Activated CD4-positive, alpha-beta T cell treated with anti-CD3 and anti-CD28 coated beads, Interleukin-2, amount 50 U/mL, for 1 hour (primary cell): ENCODE data around the gene CPEB1.

ENCODE experiments used
- DNase-seq: peaks from one replicate; pipeline ENCODE4 v3.0.0-alpha.2; 2020

The CPEB1 gene

GRCh38 chr15:82580713-82581112 lies 66.5 kb downstream of the CPEB1 start:
- DNase-seq: no peak

DNA sequence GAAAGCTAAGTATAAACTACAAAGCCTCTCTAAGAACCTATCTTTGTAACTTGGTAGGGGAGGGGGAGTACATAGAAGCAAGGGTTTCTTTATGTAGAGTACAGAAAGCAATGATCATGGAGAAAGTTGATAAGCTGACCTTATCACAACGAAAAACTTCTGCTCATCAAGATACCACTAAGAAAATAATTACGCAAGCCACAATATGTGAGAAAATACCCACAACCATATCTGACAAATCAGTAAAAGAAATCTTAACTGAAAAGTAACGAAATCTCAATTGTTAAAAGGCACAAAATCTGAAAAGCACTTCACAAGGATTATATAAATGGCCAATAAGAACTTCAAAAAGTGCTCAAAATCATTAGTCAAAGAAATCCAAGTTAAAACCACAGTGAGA lies 71.8 kb downstream of the CPEB1 start:
- no peak for DNase-seq

DNA sequence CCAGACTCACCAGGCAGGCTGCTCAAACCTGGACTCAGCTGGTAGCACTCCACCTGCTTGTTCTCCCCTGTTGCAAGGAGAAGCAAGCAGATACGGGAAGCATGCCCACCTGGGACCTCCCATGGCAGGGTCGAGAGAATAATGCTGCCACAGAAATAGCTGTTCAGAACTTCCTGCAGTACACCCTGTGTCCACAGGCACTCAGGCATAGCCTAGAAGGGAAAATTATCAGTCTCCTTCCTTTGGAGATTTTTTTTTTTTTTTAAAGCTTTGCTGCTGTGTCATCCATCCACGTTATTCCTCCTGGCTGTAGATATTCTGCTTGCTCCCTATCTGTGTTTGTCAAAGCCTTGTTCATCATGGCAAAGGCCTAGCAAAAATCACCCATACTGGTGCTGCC lies 74.2 kb downstream of the CPEB1 start:
- no peak for DNase-seq

GRCh38 chr15:82572311-82572710 lies 74.9 kb downstream of the CPEB1 start:
- DNase-seq: no peak

GRCh38 chr15:82571722-82572222 lies 75.4 kb downstream of the CPEB1 start:
- DNase-seq: no peak

DNA sequence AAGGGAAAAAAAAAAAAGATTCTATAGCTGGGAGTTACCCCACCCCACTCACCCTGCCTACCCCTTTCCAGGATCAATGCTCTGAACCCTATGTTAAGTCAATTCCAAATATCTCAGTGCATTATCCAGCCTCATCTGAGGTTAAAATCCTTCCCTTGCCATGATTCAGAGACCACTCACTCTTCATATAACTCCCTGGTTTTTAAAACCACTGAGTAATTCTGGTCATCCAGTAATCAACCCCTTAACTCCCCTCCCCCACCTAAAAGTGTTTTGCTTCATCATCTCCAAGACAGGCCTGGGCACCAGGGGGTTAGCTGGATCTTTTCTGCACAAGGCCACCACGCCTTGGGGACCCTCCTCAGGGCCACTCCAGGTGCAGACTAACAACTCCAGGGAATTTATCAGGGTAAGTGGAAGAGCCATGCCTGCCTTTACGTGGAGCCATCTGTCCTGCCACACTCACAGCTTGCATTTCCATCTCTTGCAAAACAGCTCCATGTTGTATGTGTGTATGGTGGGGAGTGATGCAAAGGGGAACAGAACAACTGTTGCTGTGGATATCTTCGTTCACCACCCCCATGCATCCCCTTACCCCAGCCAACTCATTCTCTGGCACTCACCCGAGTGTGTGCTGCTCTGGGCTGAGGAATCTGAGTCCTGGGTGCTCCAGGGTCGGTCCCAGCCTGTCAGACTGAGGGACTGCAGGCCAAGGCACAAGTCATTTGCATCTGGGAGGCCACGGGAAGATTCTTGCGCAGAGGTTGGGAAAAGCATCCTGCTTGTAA lies 76.2 kb downstream of the CPEB1 start:
- DNase-seq: no peak

DNA sequence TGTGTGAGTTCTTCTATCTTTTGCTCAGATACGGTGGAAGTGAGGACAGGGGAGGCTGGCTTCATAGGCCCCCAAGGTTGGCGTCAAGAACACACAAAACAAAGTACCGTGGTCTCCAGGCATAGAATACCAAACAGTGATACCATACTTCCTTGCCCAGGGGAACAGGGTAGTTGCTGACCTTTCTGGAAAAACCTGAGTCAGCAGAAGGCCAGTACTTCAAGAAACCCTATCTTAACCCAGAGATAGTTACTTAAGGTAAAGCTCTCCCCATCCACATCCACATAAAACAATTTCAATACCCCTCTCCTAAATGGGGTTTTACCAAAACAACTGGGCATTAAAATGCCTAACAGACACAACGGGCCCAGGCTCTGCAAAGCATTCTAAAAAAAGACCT lies 77.3 kb downstream of the CPEB1 start:
- DNase-seq: no peak

DNA sequence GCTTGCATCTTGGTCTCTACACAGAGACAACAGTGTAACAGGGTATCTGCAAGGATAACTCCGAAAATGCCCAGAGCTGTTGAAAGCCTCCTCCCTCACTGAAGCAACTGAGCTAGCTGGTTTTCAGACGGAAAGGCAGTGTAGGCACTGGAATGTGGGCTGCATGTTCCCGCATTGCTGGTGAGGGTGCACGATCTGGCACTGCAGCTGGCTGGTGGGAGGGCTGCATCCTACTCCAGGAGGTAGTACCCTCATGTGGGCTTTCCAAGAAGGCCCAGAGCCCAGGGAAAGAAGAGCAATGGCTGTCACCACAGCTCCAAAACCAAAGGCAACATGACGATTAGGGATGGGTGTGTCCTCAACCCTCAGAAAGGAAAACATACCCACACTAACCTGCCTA lies 78.2 kb downstream of the CPEB1 start:
- DNase-seq: no peak

DNA sequence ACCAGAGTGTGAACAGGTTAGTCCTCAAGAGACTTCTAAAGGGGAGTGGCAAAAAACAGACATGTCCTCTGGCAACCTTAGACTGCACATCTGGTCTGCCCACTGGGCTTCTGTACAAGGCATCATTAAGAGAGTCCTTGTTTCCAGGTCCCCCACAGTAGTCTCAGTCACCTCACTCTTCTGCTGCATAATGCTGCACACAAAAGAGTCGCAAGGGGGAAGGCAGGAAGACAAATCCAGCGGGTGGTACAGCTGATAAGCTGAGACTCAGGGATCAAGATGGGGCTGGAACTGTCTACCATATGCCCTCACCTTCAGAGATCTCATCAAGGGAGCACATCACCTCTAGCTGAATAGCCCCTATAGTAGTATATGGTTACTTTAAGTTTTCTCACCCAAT lies 79.5 kb downstream of the CPEB1 start:
- no peak for DNase-seq

DNA sequence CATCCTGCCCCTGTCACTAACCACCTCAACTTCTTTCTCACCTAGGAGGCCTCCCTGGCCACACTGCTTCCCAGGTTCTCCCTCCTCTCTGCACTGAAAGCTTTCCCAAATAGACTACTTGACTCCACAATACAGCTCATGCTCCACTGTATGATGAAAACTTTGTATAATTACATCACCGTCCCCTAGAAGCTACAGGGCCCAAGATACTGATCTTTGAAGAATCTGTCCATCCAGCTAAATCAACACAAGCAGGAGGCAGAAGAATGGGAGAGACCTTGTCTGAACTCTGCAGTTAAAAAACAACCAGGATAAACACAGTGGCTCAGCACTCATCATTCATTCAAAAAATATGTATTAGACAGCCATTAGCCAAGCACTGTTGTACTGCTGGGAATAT lies 80.5 kb downstream of the CPEB1 start:
- no peak for DNase-seq

DNA sequence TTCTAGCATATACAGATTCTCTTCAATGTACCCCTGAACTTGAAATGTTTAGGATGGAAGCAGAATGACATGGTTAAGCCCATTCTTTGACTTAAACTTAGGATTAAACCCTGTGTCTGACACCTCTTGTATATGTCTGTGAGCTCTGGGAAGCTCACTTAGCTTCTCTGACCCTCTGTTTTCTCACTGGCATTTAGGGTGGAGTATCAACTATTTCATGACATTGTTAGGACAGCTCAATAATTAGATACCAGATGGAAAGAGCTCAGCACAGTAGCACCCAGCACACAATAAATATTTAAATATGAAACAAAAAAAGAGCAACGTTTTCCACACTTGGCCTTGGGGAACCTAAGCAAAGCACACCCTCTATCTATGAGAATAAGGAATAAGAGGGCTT lies 88.7 kb downstream of the CPEB1 start:
- no peak for DNase-seq

GRCh38 chr15:82556315-82557035 lies 90.7 kb downstream of the CPEB1 start:
- DNase-seq: no peak

- no peak for DNase-seq
Observed at GRCh38 chr15:82554849-82555248, 92.3 kb downstream of the CPEB1 start.

DNA sequence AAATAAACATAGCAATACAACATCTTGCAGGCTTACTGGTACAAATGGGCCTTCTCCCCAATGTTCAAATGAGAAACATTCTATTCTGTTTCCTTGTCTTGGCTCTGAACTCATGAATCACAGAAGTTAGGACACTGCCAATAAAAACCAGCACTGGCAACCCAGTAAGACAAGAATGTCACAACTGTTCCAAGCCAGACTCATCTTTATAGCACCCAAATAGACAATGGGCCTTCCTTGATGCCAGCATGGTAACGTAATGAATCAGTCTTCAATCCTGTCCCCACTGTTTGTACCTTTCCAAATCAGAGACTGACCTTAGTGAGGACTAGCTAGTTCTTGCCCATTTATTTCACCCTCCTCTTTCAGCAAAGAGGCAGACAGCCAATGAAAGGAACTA lies 92.8 kb downstream of the CPEB1 start:
- no peak for DNase-seq

- no peak for DNase-seq
Observed at GRCh38 chr15:82553846-82554245, 93.3 kb downstream of the CPEB1 start.

DNA sequence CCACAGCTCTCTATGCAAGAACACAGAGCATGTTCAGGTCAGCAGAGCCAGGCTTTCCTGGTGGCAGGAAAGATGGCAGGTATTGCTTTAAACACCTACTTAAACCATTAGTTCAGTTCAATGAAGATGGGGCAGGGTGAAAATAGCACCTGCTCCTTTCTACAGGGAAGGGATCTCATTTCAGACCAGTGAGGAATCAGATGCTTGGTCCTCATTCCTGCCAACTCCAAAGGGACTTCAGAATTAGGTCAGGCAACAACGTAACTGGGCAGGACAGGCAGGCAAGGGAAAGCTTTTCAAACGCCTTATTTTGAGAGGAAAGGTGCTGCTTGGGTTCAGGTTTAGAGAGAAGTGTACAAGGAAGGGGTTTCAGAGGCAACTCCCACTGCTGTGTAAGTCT lies 94.3 kb downstream of the CPEB1 start:
- no peak for DNase-seq

DNA sequence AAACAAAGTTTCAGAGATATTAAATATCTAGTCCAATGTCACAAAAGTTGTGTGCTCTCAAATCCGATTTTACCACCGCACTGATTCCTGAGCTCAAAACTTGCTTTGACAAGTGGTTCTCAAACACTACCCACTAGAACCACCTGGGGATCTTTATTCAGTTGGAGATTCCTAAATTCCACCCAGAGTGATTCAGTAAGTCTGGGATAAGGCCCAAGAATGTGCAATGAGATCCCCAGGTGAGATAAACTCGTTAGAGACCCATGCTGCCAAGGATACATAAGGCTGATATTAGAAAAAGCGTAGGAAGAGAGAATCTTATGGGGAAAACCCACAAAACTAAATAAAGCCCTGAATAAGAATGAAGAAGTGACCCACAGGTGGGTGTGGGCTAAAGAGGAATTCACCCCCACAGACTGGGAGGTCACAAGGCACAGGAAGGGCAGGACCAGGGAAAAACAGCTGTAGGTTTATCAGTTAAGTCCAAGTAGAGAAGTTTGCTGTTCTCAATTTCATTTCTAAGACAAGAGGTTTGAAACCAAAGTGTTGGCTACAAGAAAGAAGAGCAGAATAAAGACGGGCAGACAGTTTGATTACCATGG lies 95.4 kb downstream of the CPEB1 start:
- no peak for DNase-seq

GRCh38 chr15:82549199-82549665 lies 97.9 kb downstream of the CPEB1 start:
- DNase-seq: no peak

DNA sequence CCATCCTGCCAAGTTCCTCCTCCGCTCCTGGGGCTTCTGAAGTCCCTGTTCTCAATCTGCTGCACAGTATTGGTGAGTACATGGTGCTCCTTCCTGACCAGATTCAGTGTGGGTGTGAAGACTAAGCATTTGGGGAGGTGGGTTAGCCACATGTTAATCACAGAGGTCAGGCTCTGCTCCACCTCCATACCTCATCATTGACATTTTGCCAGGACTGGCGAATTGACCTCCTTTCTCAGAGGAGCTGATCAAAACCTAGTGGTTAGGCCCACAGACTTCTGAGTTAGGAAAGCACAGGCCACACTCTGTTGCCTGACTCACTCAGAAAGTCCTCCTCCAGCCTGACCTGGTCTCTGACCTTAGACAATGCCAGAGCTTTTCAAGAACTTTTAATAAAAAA lies 98.5 kb downstream of the CPEB1 start:
- DNase-seq: no peak

- DNase-seq: no peak
Observed at GRCh38 chr15:82545478-82545877, 101.7 kb downstream of the CPEB1 start.

GRCh38 chr15:82545002-82545401 lies 102.2 kb downstream of the CPEB1 start:
- no peak for DNase-seq

DNA sequence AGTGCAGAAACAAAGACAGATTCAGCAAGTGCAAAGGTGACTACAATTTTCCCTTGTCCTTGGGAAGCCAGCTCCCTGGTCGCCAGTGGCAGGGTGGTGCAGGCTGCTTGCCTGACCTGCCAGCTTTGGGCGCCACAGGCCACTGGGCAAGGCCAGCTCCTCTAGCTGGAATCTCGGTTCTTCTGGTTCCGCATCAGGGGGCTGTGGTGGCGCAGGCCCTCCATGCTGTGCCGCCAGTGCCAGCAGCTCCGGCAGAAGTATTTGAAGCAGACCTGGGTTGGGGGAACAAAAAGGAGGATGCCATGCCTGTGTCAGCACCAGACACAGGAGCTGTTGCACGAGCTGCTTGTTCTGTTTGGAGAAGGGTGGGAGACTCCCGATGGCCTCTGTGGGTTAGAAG lies 102.7 kb downstream of the CPEB1 start:
- DNase-seq: no peak

DNA sequence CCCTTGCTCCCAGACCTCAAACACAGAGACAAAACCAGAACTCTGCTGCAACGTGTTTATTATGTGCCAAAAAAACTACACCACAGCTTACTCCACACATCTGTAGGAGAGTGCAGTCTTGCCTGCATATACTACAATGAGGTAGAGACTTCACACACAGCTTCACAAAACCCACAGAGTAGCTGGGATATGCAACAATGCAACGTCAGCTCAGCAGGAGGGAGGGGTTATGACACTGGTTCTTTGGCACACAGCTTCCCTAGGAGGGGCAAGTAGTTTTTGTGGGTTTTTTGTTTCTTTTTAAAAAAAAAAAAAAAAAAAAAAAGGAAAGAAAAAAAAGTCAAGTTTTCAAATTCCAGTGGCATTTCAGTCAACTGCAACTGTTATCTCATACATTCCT lies 104.0 kb downstream of the CPEB1 start:
- no peak for DNase-seq

DNA sequence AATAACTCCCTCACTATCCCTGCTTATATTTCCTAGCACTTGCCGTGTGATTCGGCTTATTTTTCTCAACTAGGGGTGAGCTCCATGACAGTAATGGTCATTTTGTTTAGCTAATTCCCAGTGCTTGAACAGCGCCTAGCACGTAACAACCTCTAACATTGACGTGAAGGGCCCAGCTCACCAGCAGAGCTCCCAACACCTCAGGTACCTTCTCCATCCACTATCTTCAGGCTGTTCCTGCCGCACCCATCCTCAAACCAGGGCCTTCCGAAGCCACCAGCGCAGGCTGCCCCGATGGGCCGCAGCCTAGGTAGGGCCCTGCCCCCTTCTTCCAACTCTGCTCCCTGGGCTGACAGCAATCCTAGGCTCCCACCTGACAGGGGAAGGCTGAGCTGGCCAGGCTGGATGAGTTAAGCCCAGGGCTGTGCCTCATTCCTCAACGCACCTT lies 106.2 kb downstream of the CPEB1 start:
- no peak for DNase-seq
